H9 (cell line): Measurements from ENCODE around the gene ADCY5. TPM values are rescaled to one million over a fixed set of nuclear protein-coding genes. Genes with fewer than 3 reads are reported as not detected.

Experiments
- DNase-seq: peaks from one replicate; pipeline ENCODE4 v3.0.0-alpha.2; 2017
- H2AFZ ChIP-seq: one replicate; pipeline ENCODE4 v1.6.1; 2013; ENCODE audit warnings: mild to moderate bottlenecking, low read length, control low read depth, moderate library complexity
- H2AK5ac ChIP-seq: 2 replicates; pipeline ENCODE4 v1.6.1; 2013; ENCODE audit warnings: low read length, control low read depth, mixed read lengths; ENCODE audit not compliant: insufficient read length
- H2BK120ac ChIP-seq: one replicate; pipeline ENCODE4 v1.6.1; 2013; ENCODE audit warnings: low read depth, mild to moderate bottlenecking, low read length, control low read depth, inconsistent platforms; ENCODE audit not compliant: poor library complexity, severe bottlenecking
- H2BK12ac ChIP-seq: 2 replicates; pipeline ENCODE4 v1.6.1; 2013; ENCODE audit warnings: low read length, control low read depth, mixed read lengths, low read depth; ENCODE audit not compliant: insufficient read length
- H2BK15ac ChIP-seq: 2 replicates; pipeline ENCODE4 v1.6.1; 2013; ENCODE audit warnings: low read depth, low read length, control low read depth
- H2BK20ac ChIP-seq: one replicate; pipeline ENCODE4 v1.6.1; 2013; ENCODE audit warnings: low read depth, mild to moderate bottlenecking, low read length, control low read depth, inconsistent platforms; ENCODE audit not compliant: poor library complexity, severe bottlenecking
- H2BK5ac ChIP-seq: 2 replicates; pipeline ENCODE4 v1.6.1; 2013; ENCODE audit warnings: low read length, control low read depth, mixed read lengths; ENCODE audit not compliant: insufficient read length
- H3K14ac ChIP-seq: 2 replicates; pipeline ENCODE4 v1.6.1; 2013; ENCODE audit warnings: low read length, control low read depth; ENCODE audit not compliant: insufficient read depth
- H3K18ac ChIP-seq: 2 replicates; pipeline ENCODE4 v1.6.1; 2013; ENCODE audit warnings: low read depth, mild to moderate bottlenecking, mixed read lengths, low read length, control low read depth; ENCODE audit not compliant: insufficient read length
- H3K23ac ChIP-seq: 2 replicates; pipeline ENCODE4 v1.6.1; 2013; ENCODE audit warnings: low read length, control low read depth, mixed read lengths, low read depth; ENCODE audit not compliant: insufficient read length
- H3K23me2 ChIP-seq: 2 replicates; pipeline ENCODE4 v1.6.1; 2013; ENCODE audit warnings: low read depth, mild to moderate bottlenecking, mixed read lengths, low read length, control low read depth; ENCODE audit not compliant: insufficient read length, poor library complexity, severe bottlenecking
- H3K27ac ChIP-seq: 2 replicates; pipeline ENCODE4 v1.5.1; 2013; ENCODE audit warnings: low read length, control low read depth, mixed read lengths, low read depth; ENCODE audit not compliant: insufficient read length
- H3K27me3 ChIP-seq: 2 replicates; pipeline ENCODE4 v1.6.1; 2013; ENCODE audit warnings: low read length, control low read depth, inconsistent platforms; ENCODE audit not compliant: insufficient read depth
- H3K4ac ChIP-seq: 2 replicates; pipeline ENCODE4 v1.6.1; 2013; ENCODE audit warnings: low read depth, mild to moderate bottlenecking, control low read depth, inconsistent platforms, low read length, moderate library complexity
- H3K4me1 ChIP-seq: 2 replicates; pipeline ENCODE4 v1.6.1; 2013; ENCODE audit warnings: low read length, control low read depth, inconsistent platforms; ENCODE audit not compliant: insufficient read depth
- H3K4me2 ChIP-seq: 2 replicates; pipeline ENCODE4 v1.6.1; 2013; ENCODE audit warnings: low read length, control low read depth, mixed read lengths; ENCODE audit not compliant: insufficient read length, insufficient read depth
- H3K56ac ChIP-seq: 2 replicates; pipeline ENCODE4 v1.6.1; 2013; ENCODE audit warnings: low read depth, mild to moderate bottlenecking, mixed read lengths, low read length, control low read depth; ENCODE audit not compliant: insufficient read length
- H3K79me1 ChIP-seq: 2 replicates; pipeline ENCODE4 v1.6.1; 2013; ENCODE audit warnings: low read depth, mild to moderate bottlenecking, moderate library complexity, low read length, control low read depth, inconsistent platforms; ENCODE audit not compliant: insufficient read depth, poor library complexity, severe bottlenecking
- H3K79me2 ChIP-seq: 2 replicates; pipeline ENCODE4 v1.6.1; 2013; ENCODE audit warnings: low read length, control low read depth, inconsistent platforms; ENCODE audit not compliant: insufficient read depth
- H3K9ac ChIP-seq: 2 replicates; pipeline ENCODE4 v1.6.1; 2013; ENCODE audit warnings: low read length, control low read depth, mixed read lengths; ENCODE audit not compliant: insufficient read length; ENCODE audit errors: extremely low read depth
- H3K9me3 ChIP-seq: one replicate; pipeline ENCODE4 v1.6.1; 2013; ENCODE audit warnings: low read depth, low read length, inconsistent platforms; ENCODE audit not compliant: control insufficient read depth
- H3T11ph ChIP-seq: one replicate; pipeline ENCODE4 v1.6.1; 2013; ENCODE audit warnings: mild to moderate bottlenecking, low read length, control low read depth, inconsistent platforms
- H4K20me1 ChIP-seq: one replicate; pipeline ENCODE4 v1.6.1; 2013; ENCODE audit not compliant: control insufficient read depth, insufficient read length, insufficient read depth
- H4K5ac ChIP-seq: 2 replicates; pipeline ENCODE4 v1.6.1; 2013; ENCODE audit warnings: low read depth, mild to moderate bottlenecking, mixed read lengths, low read length, control low read depth; ENCODE audit not compliant: insufficient read length
- H4K8ac ChIP-seq: replicated peaks from 2 replicates; pipeline ENCODE4 v1.6.1; 2013; ENCODE audit warnings: low read length, control low read depth, mixed read lengths, low read depth; ENCODE audit not compliant: insufficient read length
- H4K91ac ChIP-seq: 2 replicates; pipeline ENCODE4 v1.6.1; 2013; ENCODE audit warnings: low read depth, mild to moderate bottlenecking, moderate library complexity, mixed read lengths, low read length, control low read depth; ENCODE audit not compliant: insufficient read length
- H3K27ac Mint-ChIP-seq, 3 experiments: 2 replicates in 2 of 3; 3 replicates in 1 of 3; pipeline ENCODE4 v1.8.0; 2020 to 2021; ENCODE audit warnings: mixed read lengths in 3 of 3, mild to moderate bottlenecking in 1 of 3, moderate library complexity in 1 of 3
- H3K27me3 Mint-ChIP-seq: 2 replicates; pipeline ENCODE4 v1.8.0; 2021; ENCODE audit warnings: low read depth, mild to moderate bottlenecking, moderate library complexity, mixed read lengths
- H3K36me3 Mint-ChIP-seq, 3 experiments: 2 replicates in 2 of 3; 3 replicates in 1 of 3; pipeline ENCODE4 v1.8.0; 2020 to 2021; ENCODE audit warnings: low read depth in 3 of 3, mixed read lengths in 3 of 3; ENCODE audit not compliant: insufficient read depth in 1 of 3
- H3K4me1 Mint-ChIP-seq, 2 experiments: 2 replicates each; pipeline ENCODE4 v1.8.0; 2020; ENCODE audit warnings: mixed read lengths in 2 of 2
- H3K4me3 Mint-ChIP-seq, 2 experiments: 2 replicates in 1 of 2; 3 replicates in 1 of 2; pipeline ENCODE4 v1.8.0; 2020 to 2021; ENCODE audit warnings: mild to moderate bottlenecking in 2 of 2, mixed read lengths in 2 of 2, moderate library complexity in 1 of 2
- H3K9me3 Mint-ChIP-seq, 2 experiments: 2 replicates in 1 of 2; 3 replicates in 1 of 2; pipeline ENCODE4 v1.8.0; 2020; ENCODE audit warnings: mild to moderate bottlenecking in 2 of 2, mixed read lengths in 2 of 2, moderate library complexity in 1 of 2
- CTCF ChIP-seq: fragments of 200-600 bp; sonication (generic); conservative IDR thresholded peaks from 3 replicates; pipeline ENCODE4 v1.8.0; 2021; ENCODE audit warnings: antibody characterized with exemption, mild to moderate bottlenecking
- WGBS: extraction: QIAGEN DNeasy Blood & Tissue Kit; methylation state at CpG from one replicate; pipeline ENCODE4 v1.1.7; 2013; ENCODE audit warnings: missing lambda C conversion rate, low lambda C conversion rate, mixed read lengths; ENCODE audit not compliant: insufficient read length; ENCODE audit errors: extremely low coverage; 5-methylcytosine and 5-hydroxymethylcytosine counted together
- total RNA-seq: library from RNA; stranded (reverse); gene quantifications from 2 replicates; pipeline ENCODE4 v1.2.1, GENCODE V29; 2021

The ADCY5 gene
- total RNA-seq, 1 experiment from 2014 or later: 5.0 TPM

GRCh38 chr3:123282461-123282860 lies 166.4 kb downstream of the ADCY5 start:
- no peak overlapping the region for H3K27ac Mint-ChIP-seq
- Histone ChIP-seq H3K56ac (no peak overlapping the region), H2AK5ac (no peak overlapping the region), H3K4me2 (no peak overlapping the region), H3K9me3 (no peaks in the 10 kb centered on the region), H3K27me3 (no peaks in the 10 kb centered on the region), H3K27ac (no peak overlapping the region), H3K23ac (no peak overlapping the region), H2BK5ac (no peak overlapping the region), H3K23me2 (no peaks in the 10 kb centered on the region), H3K4me1 (peaks cover 4% of the 10 kb centered on the region; the same call in 1 of the 2 replicates), H3K79me1 (no peaks in the 10 kb centered on the region), H2AFZ (no peak overlapping the region), H4K20me1 (no peaks in the 10 kb centered on the region), H3T11ph (no peak overlapping the region), H4K8ac (no peak overlapping the region), H2BK20ac (no peak overlapping the region), H2BK15ac (no peak overlapping the region), H4K91ac (no peak overlapping the region), H3K14ac (no peak overlapping the region), H3K9ac (no peak overlapping the region), H2BK12ac (no peak overlapping the region), H3K4ac (no peak overlapping the region), H4K5ac (no peak overlapping the region), H2BK120ac (no peak overlapping the region), H3K79me2 (no peaks in the 10 kb centered on the region), H3K18ac (no peak overlapping the region)
- no peaks in the 10 kb centered on the region for H3K9me3 Mint-ChIP-seq
- peak; percentile 36 for DNase-seq
- TF ChIP-seq CTCF: peak; percentile 26; the same call in 1 of the 3 replicates
- no CpG with 5 or more reads among the region's 8 CpGs for WGBS
- no peak overlapping the region for H3K4me3 Mint-ChIP-seq
- H3K27me3 Mint-ChIP-seq: no peaks in the 10 kb centered on the region
- H3K36me3 Mint-ChIP-seq: peaks cover 0 to 9% (median 8%) of the 10 kb centered on the region in 3 experiments; a peak in 3 of 7 replicates
- H3K4me1 Mint-ChIP-seq: peaks cover 13 to 16% of the 10 kb centered on the region in 2 experiments
